GM18499 (cell line): ENCODE data around the gene P2RY6.

Experiments
- ATAC-seq: cut with Tn5 transposase; IDR thresholded peaks from one replicate; pipeline ENCODE4 v1.9.1; 2021; ENCODE audit warnings: moderate number of reproducible peaks; ENCODE audit not compliant: insufficient read depth, unreplicated experiment

The P2RY6 gene

DNA sequence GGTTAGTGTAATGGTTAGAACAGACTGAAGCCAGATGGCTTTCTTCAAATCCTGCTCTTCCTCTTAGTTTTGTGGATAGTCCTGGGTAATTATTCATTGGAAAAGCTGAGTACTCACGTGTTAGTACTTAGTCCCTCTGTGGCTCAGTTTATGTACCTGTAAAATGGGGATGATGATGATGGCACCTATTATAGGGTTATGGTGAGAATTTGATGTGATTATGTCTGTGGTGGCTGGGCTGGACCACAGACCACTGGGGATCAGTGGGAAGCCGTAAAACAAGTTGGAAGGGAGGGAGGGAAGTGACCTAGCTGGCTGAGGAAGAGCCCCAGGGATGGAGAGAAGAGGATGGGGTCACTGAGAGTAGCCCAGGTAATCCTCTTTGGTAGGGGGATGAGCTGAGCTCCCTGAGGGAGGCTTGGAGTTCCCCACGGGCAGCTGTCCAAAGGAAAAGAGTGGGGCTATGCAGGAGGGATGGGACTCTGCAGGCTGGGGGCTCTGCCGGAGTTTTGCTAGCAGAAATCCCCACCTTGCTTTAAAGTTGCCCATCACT, 55.8 kb downstream of the P2RY6 start:
- ATAC-seq: no peak

DNA sequence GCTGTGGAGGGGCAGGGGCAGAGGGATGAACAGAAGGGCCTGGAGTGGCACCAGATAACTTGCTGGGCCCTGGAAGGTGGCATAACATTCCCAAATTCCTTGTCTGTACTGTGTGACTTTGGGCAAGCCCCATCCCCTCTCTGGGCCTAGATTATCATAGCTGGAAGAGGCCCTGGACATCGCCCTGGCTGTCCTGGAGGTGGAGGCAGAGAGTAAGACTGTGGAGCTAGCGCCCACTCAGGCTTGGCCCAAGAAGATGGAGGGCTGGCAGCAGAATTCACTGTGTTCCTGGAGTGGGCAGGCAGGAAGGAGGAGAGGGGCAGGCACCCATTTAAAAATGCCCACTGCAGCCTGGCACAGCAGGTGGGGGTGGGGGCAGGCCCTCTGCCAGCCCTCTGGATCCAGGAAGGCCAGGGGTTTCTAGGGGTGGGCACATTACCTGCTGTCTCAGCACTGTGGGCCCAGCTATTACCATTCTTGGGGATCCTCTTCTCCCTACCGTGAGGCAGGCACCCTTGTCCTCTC, 58.5 kb downstream of the P2RY6 start:
- ATAC-seq: no peak

- ATAC-seq: no peak
Measured at GRCh38 chr11:73331138-73331916, 59.2 kb downstream of the P2RY6 start.

- no peak for ATAC-seq
Measured at GRCh38 chr11:73333173-73333572, 61.0 kb downstream of the P2RY6 start.

GRCh38 chr11:73333640-73334383, 61.7 kb downstream of the P2RY6 start:
- no peak for ATAC-seq

- ATAC-seq: no peak
Measured at GRCh38 chr11:73334384-73335203, 62.5 kb downstream of the P2RY6 start.

DNA sequence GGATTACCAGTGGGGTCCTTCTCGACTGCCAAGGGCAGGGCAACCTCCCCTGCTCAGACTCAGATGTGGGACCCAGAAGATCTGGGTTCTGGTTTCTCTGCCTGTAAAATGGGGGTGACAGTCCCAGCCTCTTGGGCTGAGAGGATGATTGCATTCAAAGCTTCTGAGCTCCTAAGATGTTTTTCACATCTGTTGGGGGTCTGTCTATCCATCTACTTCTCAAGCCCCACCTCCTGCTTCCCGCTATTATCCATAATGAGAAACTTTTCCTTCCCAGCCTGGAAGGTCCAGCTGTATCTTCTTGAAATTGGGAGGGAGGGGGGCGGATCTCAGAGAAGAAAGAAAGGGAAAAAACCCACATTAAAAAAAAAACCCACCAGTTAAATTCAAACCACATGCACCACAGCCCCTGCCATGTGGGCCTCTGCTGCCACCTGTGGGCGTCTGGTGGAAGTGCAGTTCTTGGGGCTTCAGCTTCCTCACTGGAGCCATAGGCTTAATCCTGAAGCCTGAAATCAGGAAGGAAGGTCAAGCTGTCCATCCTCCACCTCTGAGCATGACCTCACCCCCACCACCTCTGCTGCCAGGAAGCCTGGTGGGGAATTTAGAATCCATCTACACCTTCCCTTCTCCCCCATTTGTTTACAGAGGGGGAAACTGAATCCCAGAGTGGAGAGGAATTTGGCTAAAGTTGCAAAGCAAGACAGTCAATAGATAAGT, 63.2 kb downstream of the P2RY6 start:
- no peak for ATAC-seq

DNA sequence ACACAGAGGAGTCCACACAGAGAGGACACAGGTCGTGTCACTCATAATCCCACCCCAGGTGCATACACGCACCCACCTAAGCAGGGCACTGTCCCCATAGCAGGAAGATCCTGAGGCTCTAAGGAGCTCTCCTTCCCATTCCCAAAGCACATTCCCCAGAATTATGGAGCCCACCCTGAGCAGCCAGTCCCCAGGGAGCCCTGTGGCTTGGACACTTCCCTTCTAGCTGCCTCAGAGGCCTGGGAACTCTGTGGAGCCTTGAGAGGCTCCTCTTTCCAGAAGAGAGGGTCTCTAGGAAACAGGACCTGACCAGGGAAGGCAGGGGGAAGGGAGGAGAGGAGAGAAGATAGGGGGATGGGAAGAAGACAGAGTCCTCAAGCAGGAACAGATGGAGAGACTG, 65.7 kb downstream of the P2RY6 start:
- no peak for ATAC-seq

DNA sequence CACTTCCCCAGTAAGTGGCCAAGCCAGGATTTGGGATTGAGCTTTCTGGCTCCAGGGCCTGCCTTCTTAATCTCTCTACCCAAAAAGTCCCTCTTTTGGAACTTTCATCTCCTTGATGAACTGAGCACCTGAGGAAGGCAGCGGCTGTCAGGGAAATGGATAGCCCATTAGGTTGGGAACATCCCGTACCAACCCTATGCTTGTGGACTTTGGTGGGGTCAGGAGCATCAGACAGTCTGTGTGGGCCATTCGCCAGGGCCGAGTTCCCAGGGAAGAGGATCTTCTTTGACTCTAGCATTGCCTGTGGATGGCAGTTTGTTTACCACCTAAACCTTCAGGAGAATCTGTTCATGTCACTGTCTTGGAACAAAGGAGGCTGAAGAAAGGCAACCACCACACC, 66.1 kb downstream of the P2RY6 start:
- ATAC-seq: no peak

DNA sequence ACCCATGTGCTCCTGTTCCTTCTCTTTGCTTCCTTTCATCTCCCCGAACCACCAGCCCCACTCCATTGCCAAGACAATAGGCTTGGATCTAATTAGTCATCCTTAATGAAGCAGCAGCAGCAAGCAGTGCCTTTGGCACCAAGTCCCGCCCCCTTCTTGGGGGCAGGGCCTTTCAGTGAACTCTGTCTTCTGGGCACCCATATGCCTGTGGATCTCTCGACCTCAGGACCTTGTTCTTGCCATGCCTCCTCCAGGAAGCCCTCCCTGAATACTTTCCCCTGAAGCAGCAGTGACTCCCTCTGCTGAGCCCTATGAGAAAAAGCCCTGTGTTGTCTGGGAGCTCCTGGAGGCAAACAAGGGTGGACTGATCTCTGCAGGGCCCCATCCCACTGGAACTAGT, 68.0 kb downstream of the P2RY6 start:
- no peak for ATAC-seq

DNA sequence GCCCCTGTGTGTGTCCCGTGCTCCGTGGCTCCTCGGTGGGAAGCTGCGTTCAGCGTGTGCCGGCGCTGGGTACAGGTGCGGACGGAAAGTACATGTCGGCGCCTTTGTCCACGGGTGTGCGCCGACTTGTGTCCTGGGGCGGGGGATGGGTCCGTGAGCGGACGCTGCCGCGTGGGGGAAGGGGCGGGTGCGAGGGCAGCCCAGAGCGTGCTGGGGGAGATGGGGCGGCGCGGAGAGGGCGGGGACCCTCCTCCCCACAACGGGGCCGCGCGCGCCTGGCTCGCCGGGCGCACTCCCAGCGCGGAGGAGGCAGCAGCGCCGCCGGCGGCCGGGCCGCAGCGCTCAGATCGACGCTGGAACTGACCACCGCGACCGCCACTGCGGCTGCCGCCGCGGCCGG, 70.5 kb downstream of the P2RY6 start:
- no peak for ATAC-seq

DNA sequence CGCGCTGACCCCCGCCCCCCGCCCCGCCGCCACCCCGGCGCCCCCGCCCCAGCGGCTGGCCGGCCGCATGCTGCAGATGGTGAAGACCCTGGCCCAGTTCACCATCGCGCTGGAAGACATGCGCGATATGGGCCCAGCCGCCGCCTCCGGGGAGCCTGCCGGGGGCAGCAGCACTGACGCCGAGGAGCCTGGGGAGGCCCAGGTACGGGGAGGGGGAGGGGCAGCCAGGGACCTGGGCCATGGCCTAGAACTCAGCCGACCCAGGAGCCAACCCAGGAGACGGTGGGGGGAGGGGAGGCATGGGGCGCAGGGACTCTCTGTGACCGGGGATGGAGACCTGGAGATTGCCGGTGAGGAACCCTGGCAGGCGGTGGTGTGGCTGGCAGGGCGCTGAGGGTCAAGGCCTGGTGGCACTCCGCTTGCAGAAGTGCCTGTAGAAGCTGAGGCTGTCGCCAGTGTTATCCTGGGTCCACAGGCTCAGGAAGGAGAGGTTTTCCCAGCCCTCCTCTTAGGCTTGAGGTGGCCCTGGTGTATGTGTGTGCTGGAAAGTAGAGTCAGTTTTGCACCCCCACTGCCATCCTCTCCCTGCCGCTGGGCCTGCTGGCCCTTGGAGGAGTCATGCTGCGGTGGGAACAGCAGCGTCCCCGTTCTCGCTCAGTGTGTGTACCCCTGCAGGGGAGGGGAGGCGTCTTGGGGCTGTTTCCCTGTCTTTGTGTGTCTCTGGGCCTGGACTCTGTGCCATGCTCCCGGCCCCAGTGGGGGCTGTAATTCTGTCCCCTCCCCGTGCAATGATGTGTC, 71.1 kb downstream of the P2RY6 start:
- no peak for ATAC-seq

GRCh38 chr11:73344191-73344607, 72.1 kb downstream of the P2RY6 start:
- ATAC-seq: no peak

GRCh38 chr11:73345481-73346160, 73.5 kb downstream of the P2RY6 start:
- no peak for ATAC-seq

DNA sequence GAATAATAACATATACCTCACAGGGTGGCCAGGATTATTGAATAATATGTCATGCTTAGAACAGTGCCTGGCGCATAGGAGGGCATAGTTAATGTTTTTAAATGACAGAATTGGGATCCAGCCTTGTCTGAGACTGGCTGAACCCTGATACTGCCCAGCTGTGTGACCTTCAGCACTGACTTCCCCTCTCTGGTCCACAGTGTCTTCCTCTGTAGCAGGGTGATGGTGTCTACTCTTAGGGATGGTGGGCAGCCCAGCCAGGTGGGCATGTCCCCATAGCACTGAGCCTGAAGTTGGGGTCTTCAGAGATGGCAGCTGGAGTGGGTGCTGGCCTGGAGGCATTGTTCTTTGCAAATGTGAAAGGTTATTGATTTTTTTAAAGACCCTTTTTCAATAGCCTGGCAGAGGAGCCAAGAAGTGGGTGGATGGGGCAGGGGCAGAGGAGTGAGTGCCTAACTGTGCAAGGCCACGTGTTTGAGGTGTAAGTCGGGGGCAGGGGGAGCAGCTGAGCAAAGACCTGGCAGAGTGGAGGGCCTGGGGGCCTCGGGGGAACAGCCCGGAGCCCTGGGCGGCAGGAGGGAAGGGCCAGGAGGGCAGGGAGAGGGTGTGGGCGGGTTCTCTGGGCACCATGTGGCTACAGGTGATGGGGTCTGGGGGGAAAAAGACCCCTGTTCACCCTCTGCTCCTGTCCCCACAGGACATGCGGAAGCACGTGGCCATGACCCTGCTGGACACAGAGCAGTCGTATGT, 74.2 kb downstream of the P2RY6 start:
- no peak for ATAC-seq

GRCh38 chr11:73347067-73347466, 74.9 kb downstream of the P2RY6 start:
- no peak for ATAC-seq
